Skin of body (tissue), 2 donors: ENCODE results near the gene KCNJ1. TPM values are rescaled to one million over a fixed set of nuclear protein-coding genes. Genes with fewer than 3 reads are reported as not detected.

Experiments
- DNase-seq: peaks from one replicate; lab custom pipeline; 2025; lab: John Stamatoyannopoulos, UW
- total RNA-seq: library from RNA; depleted of rRNA; stranded (reverse); fragments of >200 nt; gene quantifications from one replicate; pipeline ENCODE4 v1.2.3, GENCODE V29; 2014

The KCNJ1 gene
- total RNA-seq, 1 donor from 2014 or later: 0.10 TPM

- no peak for DNase-seq
Observed at GRCh38 chr11:128852327-128853023, 14.6 kb downstream of the KCNJ1 start.

DNA sequence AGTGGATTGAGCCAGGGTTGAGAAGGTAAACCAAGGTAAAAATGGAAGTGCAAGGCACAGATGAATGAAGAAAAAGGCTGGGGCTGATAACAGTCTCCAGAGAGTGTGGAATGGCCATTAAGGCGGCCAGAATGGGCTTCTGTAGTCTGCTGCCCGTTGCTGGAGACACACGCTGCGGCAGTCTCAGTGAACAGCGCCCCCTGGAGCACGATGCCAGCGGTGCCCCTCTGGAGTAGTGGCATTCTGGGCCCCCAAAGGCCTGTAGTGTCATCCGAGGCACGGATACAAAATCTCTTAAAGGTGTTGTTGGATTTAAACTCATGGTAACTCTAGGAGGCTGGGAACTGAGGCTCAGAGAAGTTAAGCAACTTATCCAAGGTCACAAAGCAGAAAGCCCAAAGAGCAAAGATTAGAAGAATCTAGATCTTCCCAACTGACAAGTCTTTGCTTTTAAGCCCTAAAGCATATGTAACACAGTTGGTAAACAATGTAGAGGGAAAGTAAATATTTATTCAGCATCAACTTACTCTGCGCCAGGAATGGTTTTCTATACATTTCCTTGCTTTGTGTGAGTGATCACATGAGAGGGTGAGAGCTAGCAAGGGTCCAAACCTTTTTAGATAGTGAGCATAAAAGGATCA, 18.2 kb downstream of the KCNJ1 start:
- no peak for DNase-seq

DNA sequence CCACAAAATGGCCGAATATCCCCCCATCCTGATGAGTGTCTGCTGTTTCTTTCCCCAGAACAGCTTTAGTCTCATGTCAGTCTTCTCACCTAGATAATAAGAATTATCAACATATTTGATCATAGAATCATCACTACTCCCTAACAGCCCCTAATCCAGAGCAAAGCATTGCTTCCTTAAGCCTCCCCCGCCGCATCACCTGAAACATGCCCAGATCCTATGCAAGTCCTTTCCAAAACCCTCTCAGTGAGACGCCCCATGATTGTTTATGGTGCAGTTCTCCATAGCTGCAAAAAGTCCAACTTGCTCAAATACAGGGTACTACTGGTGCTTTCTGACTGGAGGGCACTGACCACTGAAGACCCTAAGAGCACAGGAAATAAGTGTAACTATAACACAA, 20.1 kb downstream of the KCNJ1 start:
- DNase-seq: no peak

DNA sequence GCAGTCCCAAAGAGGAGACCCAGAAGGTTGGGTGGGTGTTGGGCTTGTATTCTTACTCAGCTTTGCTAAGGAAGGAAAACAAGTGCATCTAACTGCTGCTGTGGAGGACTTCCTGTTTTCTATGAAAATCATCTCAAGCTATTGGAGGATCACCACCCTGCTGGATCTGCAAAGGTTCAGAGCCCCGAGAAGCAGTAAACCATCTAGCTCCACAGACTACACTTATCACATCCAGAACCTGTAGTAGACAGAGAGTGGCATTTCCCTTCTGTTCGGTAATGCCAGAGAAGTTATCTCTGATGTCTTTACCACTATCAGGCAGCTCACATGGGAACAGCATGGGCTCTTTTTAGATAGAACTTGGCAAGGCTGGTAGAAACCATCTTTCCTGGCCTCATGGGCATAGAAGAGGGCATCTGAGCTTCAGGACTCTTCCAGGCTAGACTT, 21.7 kb downstream of the KCNJ1 start:
- DNase-seq: no peak

GRCh38 chr11:128843198-128843785, 23.8 kb downstream of the KCNJ1 start:
- no peak for DNase-seq

DNA sequence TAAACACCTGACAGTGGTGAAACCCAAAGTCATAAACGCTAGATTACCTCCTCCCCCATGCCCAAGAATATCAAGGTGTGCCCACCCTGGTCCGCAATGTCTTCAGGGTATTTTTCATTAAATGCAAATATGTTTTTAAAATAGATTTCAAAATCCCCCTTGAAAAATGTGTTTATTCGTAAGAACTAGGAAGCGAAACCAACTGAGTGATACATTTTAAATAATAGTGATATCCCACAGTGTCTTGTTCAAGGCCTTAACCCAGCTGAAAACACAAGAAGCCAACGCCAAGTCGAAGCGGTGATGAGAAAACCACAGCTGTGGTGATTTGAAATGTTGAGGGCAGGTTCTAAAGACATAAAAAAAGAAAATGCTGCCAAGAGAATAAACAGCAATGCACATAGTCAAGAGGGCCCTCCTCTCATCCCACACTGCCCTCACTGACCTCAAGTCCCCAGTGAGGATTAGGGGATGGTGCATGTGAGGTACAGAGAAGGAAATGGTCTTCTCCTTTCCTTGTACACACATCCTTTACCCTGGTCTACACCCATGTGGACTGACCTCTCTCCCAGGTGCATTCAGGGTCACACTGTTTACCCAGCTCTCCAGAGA, 25.5 kb downstream of the KCNJ1 start:
- DNase-seq: no peak

GRCh38 chr11:128840783-128841182, 26.3 kb downstream of the KCNJ1 start:
- no peak for DNase-seq

- no peak for DNase-seq
Observed at GRCh38 chr11:128840137-128840536, 27.0 kb downstream of the KCNJ1 start.

- DNase-seq: no peak
Observed at GRCh38 chr11:128839081-128839480, 28.0 kb downstream of the KCNJ1 start.

GRCh38 chr11:128837627-128838026, 29.5 kb downstream of the KCNJ1 start:
- no peak for DNase-seq

GRCh38 chr11:128835741-128836430, 31.2 kb downstream of the KCNJ1 start:
- peak; percentile 28 for DNase-seq

DNA sequence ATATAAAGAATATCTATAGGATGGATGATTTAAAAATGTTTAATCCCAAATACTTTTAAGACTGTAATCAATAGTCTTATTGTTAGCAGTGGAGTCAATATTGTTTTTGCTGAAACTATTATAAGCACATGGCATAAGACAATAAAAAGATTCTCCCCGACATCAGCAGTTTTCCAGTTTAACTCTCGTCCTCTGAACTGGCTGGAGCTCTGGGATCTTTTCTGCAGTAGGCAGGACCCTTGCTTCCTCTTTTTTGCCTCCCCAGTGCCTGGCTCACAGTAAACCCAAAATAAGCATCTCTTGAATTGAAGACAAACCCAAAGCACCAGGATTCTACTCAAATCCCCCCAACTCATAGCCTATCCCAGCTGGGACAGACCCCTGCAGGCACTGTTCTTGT, 32.9 kb downstream of the KCNJ1 start:
- DNase-seq: no peak

DNA sequence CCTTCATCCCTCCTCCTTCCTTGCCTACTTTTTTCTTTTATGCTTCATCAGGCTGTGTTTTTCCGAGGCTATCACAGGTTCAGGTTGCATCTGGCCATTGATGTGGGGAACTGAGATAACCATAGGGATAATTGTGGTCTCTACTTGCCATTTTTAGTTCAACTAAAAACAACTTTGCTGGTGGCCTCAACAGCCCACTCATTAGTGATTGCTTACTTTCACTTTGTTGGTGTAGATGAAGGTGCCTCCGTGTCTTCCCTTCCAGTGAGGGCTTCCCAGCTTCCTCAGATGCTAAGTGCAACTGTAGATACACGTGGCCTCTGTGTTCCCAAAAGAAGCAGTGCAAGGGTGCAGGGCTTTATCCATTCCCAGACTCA, 35.0 kb downstream of the KCNJ1 start:
- DNase-seq: no peak

DNA sequence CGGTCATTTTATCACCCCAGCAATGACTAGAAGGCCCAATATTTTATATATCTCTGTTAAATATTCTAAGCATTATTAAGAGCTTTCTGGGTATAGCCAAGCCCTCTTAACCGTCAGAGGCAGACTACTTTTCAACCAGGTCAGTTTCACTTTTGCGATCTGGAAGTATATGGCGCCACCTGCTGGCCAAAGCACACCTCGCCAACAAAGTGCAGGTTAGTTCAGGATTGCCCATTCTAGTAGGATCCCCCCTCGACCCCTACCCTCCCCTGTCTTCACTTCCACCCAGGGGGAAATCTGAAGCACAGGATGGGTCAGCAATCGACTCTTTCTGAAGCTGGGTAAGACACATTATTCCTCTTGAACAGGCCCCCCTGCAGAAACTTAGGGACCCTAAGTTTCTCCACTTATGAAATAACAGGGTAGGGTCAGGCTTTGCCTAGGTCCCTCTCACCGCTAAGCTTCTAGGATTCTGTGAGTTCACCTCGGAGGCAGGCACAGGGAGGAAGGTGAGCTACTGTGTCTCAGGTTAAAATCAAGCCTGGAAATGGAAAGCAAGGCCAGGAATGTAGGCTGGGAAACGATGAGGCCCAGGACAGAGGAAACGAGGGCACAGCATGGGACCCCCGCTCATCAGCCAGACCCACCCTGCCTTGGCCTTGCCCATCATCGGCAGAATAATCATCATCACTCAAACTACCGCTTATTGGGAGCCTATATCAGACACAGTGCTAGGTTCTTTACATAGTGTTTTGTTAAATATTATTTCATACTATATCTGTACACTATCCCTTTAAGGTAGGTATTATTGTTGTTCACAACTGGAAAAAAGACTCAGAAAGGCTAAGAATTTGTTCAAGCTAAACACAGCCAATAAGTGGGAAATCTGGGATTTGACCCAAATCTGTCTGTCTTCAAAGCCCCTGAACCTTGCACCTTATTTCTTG, 35.6 kb downstream of the KCNJ1 start:
- peak; percentile 71 for DNase-seq

- no peak for DNase-seq
Observed at GRCh38 chr11:128830290-128831173, 36.6 kb downstream of the KCNJ1 start.

GRCh38 chr11:128828350-128828749, 38.7 kb downstream of the KCNJ1 start:
- no peak for DNase-seq

DNA sequence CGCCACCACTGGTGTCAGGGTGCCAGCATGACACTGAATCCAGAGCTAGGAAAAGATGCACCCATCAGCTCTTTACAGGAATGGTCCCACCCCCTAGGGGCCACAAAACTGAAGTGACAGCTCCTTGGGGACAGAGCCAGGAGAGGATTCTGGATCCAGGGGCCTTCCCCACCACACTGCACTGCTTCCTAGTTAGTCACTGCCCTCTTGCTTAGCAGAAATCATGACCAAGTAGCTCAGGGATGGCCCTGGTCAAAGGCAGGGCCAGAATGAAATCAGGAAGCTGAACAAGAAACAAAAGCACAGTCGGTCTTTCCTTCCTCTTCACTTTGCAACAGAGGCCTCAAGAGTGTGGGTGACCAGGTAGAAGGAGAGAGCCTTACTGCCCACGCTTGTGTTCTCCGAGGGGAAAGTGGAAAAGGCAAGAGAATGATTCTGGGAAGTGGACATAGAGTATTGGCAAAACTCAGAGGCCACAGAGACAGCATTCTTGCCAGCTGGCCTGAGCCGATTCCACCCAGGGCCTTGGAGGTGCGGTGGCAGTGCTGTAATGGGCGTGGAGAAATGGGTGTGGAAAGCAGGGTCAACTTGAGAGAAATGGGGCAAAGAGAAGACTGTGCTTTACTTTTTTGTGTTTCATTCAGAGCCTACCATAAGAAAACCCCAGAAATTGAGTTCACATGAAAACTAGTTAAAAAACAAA, 39.8 kb downstream of the KCNJ1 start:
- DNase-seq: no peak

DNA sequence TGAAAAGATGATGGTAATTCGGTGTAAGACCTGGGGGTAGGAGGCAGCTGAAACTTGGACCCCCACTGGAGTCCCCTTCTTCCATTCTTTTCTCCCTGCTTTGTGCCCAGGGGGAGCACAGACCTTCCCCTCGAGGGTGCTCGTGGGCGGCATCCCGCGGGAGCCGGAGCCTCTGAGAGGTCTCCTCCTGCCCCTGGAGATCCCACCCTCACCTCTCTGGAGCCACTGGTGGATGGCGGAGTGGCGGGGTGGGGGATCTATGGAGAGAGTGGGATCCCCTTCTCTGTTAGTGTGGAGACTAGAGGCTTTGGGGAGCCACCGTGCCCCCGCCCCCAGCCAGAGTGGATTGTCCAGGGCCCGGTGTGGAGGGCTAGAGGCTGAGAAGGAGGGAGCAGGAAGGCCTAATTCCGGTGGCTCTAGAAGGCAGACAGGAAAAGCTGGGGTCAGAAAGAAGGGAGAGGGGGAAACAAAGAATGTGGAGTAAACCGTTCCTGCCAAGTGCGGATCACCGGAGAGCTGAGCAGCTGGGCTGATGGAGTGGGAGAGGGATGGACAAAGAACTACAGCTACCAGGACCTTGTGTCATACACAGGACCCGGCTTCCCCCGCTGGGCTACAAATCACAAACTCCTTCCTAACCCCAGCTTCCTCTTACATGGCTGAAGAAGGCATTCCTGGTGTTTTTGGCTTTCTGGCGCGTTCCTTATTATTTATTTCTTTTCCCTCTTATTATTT, 41.9 kb downstream of the KCNJ1 start:
- DNase-seq: no peak
